Prostate gland (tissue), 2 donors: Measurements from ENCODE around the gene SOX8.

Source experiments
- POLR2A ChIP-seq: fragments of 450-650 bp; IDR thresholded peaks from one replicate; pipeline ENCODE4 v1.6.1; 2016; ENCODE audit warnings: antibody characterized with exemption, mild to moderate bottlenecking
- POLR2AphosphoS5 ChIP-seq: sonication (generic); formaldehyde crosslinking; IDR thresholded peaks from one replicate; pipeline ENCODE4 v1.6.1; 2017; ENCODE audit warnings: antibody characterized with exemption
- TF ChIP-seq, protein P1 (sequence below), 4 experiments: fragments of 200-600 bp in 2 of 4; fragments of 450-650 bp in 2 of 4; sonication (generic) in 2 of 4; IDR thresholded peaks; 1 replicate in 3 of 4; 2 replicates in 1 of 4; pipeline ENCODE4 v1.5.1; 2016 to 2019; ENCODE audit warnings: antibody characterized with exemption in 4 of 4, mild to moderate bottlenecking in 2 of 4, moderate library complexity in 2 of 4

DNA sequence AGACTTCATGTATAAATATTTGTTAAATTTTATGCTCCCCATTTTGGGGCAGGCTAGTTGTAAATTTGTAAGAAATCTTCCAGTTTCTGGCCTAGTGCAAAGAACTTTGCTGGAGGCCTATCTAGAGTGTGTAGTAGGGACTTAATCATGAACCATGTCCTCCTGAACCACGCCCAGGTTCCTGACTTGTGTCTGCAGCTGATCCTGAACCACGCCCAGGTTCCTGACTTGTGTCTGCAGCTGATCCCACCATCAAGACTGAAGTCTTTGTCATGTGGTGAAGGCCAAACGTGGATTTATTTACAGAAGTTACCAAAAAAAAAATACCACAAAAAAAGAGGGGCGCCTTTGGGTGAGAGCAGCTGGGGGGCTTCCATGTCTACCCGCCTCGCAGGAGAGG, 43.8 kb upstream of the SOX8 start:
- TF ChIP-seq POLR2AphosphoS5 (no peak), POLR2A (no peak)
- TF ChIP-seq, protein P1, sequence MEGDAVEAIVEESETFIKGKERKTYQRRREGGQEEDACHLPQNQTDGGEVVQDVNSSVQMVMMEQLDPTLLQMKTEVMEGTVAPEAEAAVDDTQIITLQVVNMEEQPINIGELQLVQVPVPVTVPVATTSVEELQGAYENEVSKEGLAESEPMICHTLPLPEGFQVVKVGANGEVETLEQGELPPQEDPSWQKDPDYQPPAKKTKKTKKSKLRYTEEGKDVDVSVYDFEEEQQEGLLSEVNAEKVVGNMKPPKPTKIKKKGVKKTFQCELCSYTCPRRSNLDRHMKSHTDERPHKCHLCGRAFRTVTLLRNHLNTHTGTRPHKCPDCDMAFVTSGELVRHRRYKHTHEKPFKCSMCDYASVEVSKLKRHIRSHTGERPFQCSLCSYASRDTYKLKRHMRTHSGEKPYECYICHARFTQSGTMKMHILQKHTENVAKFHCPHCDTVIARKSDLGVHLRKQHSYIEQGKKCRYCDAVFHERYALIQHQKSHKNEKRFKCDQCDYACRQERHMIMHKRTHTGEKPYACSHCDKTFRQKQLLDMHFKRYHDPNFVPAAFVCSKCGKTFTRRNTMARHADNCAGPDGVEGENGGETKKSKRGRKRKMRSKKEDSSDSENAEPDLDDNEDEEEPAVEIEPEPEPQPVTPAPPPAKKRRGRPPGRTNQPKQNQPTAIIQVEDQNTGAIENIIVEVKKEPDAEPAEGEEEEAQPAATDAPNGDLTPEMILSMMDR (IDR thresholded peaks at IDR 0.05), result no peak
